ENCODE results near the gene PDS5B. TPM values are rescaled to one million over a fixed set of nuclear protein-coding genes. Genes with fewer than 3 reads are reported as not detected.

Gene PDS5B
- total RNA-seq, 2 donors from 2014 or later, result 19.2 to 20.8 TPM

DNA sequence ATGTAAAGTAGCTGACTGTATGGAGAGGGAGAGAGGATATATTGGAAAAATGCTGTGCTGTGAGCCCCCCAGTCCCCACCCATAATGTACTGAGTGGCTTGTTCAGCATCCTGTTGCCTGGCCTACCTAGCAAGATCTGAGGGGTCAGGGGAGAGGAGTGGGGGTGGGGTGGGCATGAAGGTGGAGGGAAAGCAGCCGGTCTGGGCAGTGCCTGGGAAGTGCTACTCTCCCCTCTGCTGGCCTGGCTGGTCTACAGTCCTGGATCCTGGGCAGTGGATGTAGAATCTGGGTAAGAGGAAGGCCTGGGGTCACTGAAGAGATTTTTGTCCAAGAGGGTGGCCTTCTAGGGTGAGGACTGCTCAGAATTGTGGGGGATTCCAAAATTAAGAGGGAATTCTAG is 210.5 kb downstream of the PDS5B start:
- Histone ChIP-seq H3K36me3 (replicated peaks in 1 of 2; ENCODE audit: insufficient read depth in 1 of 2, low read depth in 2 of 2) (no peaks in the 10 kb centered on the region), H3K9me3 (peaks cover 0 to 3% (median 0%) of the 10 kb centered on the region in 3 donors), H3K4me1 (no peaks in the 10 kb centered on the region), H3K27ac (no peak overlapping the region), H3K4me3 (no peak overlapping the region), H3K27me3 (no peaks in the 10 kb centered on the region)
- intact Hi-C loops (cut with DNase I), result no loop called here
- ATAC-seq, result no peak
- no peak for DNase-seq
- 69 to 89% methylated on average over 1 of the region's 1 CpG for WGBS, 2 donors
- TF ChIP-seq POLR2A (IDR thresholded peaks at IDR 0.05), result no peak
- TF ChIP-seq, protein P1, sequence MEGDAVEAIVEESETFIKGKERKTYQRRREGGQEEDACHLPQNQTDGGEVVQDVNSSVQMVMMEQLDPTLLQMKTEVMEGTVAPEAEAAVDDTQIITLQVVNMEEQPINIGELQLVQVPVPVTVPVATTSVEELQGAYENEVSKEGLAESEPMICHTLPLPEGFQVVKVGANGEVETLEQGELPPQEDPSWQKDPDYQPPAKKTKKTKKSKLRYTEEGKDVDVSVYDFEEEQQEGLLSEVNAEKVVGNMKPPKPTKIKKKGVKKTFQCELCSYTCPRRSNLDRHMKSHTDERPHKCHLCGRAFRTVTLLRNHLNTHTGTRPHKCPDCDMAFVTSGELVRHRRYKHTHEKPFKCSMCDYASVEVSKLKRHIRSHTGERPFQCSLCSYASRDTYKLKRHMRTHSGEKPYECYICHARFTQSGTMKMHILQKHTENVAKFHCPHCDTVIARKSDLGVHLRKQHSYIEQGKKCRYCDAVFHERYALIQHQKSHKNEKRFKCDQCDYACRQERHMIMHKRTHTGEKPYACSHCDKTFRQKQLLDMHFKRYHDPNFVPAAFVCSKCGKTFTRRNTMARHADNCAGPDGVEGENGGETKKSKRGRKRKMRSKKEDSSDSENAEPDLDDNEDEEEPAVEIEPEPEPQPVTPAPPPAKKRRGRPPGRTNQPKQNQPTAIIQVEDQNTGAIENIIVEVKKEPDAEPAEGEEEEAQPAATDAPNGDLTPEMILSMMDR (IDR thresholded peaks at IDR 0.05), result no peak

DNA sequence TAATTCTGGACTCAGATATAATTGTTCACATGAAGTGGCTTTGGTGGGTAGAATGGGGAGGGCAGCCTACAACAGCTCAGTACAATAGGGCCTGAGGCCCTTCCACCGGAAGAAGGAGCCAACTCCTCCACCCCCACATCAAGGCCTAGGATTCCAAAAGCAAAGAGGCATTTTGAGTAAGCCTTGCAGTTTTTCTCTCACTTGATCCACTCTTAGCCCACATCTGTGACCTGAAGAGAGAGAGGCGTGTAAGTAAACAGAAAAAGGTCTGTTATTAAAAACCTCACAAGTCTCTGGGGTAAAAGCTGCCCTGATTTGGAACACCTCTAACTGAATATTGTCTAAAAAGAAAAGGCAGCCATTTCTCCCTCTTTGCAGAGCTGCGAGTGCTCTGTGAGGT is 215.9 kb downstream of the PDS5B start:
- no peak for TF ChIP-seq POLR2A (IDR thresholded peaks at IDR 0.05)
- TF ChIP-seq, protein P1 (IDR thresholded peaks at IDR 0.05), result no peak
- Histone ChIP-seq H3K27me3 (no peaks in the 10 kb centered on the region), H3K9me3 (peaks cover 0 to 3% (median 0%) of the 10 kb centered on the region in 3 donors), H3K27ac (no peak overlapping the region), H3K4me3 (no peak overlapping the region), H3K4me1 (no peaks in the 10 kb centered on the region), H3K36me3 (replicated peaks in 1 of 2; ENCODE audit: insufficient read depth in 1 of 2, low read depth in 2 of 2) (no peaks in the 10 kb centered on the region)
- no peak for DNase-seq
- ATAC-seq, result no peak
- intact Hi-C loops (cut with DNase I), result no loop called here
- 73 to 83% methylated on average over 3 of the region's 3 CpGs for WGBS, 2 donors

DNA sequence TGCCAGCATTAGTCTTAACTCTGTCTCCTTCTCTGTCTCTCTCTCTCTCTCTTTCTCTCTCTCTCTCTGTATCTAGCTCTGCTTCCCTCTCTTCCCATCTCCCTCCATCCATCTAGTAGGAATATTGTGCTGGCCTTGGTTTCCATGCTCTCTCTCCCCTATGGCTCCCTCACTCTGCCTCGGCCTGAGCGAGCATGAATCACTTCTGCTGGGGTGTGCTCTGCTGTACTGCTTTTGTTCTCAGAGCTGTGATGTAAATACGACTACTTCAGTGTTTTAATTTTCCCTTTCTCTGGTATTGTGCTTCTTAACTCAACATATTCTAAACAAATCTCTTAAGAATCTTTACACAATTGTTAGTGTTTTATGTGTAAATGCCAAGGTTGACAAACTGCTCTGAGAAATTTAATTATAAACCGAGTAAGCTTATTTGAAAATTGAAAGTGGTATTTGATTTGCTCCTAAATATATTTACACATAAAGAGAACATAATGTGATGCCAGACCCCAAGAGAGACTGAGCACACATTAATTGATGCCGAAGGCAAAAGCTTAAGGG is 218.5 kb downstream of the PDS5B start:
- no peak for DNase-seq
- no peak for ATAC-seq
- H3K36me3 ChIP-seq (replicated peaks in 1 of 2; ENCODE audit: insufficient read depth in 1 of 2, low read depth in 2 of 2), result no peaks in the 10 kb centered on the region
- H3K27me3 ChIP-seq, result no peaks in the 10 kb centered on the region
- H3K4me3 ChIP-seq, result no peak overlapping the region
- WGBS, 2 donors, result 52 to 58% methylated on average over 5 of the region's 5 CpGs
- no peak for TF ChIP-seq POLR2A (IDR thresholded peaks at IDR 0.05)
- TF ChIP-seq, protein P1 (IDR thresholded peaks at IDR 0.05), result no peak
- intact Hi-C loops (cut with DNase I), result no loop called here
- H3K9me3 ChIP-seq, result no peaks in the 10 kb centered on the region
- H3K27ac ChIP-seq, result no peak overlapping the region
- H3K4me1 ChIP-seq, result no peaks in the 10 kb centered on the region

DNA sequence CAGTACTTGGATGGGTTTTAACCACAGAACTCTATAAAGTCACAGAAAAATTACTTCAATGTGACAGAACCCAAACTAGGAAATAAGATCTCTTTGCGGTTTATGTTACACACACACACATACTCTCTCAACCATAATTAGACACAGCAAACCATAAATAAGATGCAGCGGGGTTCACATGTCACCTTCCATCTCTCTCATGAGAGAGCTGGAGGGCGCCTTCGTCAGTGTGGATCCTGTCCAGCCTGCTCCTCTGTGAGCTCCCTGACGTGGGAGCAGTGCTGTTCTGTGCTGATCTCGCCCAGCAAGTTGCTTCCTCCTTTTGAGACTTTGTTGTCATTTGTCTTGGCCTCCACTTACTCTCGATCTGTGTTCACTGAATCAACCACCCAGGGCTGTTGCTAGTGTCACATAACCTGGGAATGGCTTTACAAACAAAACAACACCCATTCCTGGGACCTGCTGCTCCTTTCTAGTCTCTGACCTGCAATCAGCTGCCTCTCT is 225.1 kb downstream of the PDS5B start:
- no peak for DNase-seq
- intact Hi-C loops (cut with DNase I), result no loop called here
- H3K27me3 ChIP-seq, result no peaks in the 10 kb centered on the region
- no peak for TF ChIP-seq POLR2A (IDR thresholded peaks at IDR 0.05)
- TF ChIP-seq, protein P1 (IDR thresholded peaks at IDR 0.05), result no peak
- no peaks in the 10 kb centered on the region for H3K36me3 ChIP-seq (replicated peaks in 1 of 2; ENCODE audit: insufficient read depth in 1 of 2, low read depth in 2 of 2)
- 35 to 52% methylated on average over 7 of the region's 7 CpGs for WGBS, 2 donors
- no peak for ATAC-seq
- no peak overlapping the region for H3K27ac ChIP-seq
- H3K4me1 ChIP-seq, result no peaks in the 10 kb centered on the region
- no peak overlapping the region for H3K4me3 ChIP-seq
- no peaks in the 10 kb centered on the region for H3K9me3 ChIP-seq

DNA sequence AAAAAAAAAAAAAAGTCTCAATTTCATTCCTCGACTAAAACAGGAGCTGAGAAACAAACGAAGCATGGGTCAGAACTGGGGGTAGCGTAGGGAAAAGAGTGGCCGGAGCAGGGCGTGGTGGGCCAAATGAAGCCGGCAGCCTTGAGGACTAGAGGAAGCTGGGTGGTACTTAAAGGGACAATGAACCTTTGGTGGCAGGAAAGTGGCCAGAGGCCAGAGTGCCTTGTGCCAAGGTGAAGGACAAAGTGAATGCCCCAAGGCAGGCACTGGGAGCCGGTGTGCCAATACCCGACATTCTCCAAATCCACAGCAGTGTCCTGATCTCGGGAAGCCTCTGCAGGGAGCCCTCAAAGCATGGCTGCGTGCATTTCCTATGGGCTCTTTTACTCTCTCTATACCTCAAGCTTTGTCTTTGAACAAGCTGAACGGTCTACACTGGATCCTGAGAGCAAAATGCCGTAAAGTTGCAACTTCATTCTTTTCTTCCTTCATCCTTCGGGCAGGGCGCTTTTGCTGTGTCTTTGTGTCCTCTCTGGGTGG is 235.0 kb downstream of the PDS5B start:
- Histone ChIP-seq H3K27me3 (no peaks in the 10 kb centered on the region), H3K9me3 (no peaks in the 10 kb centered on the region), H3K27ac (no peak overlapping the region), H3K36me3 (replicated peaks in 1 of 2; ENCODE audit: insufficient read depth in 1 of 2, low read depth in 2 of 2) (no peaks in the 10 kb centered on the region), H3K4me3 (no peak overlapping the region), H3K4me1 (peaks cover 7% of the 10 kb centered on the region)
- TF ChIP-seq POLR2A (IDR thresholded peaks at IDR 0.05), result no peak
- TF ChIP-seq, protein P1 (IDR thresholded peaks at IDR 0.05), result no peak
- DNase-seq (no peak), ATAC-seq (no peak)
- WGBS, 2 donors, result 78 to 81% methylated on average over 14 of the region's 14 CpGs
- intact Hi-C loops (cut with DNase I), result no loop called here
